Hepatic stellate cell (primary cell): ENCODE measurements around the gene UBE2D4.
"Not testable (repeated sequence)": the region's sequence is repeated elsewhere in the genome, so short reads cannot be mapped to it uniquely, and the experiment has no call there.

Experiments
- DNase-seq: peaks from one replicate; pipeline ENCODE4 v3.0.0; 2011; ENCODE audit warnings: low spot score

Gene UBE2D4

DNA sequence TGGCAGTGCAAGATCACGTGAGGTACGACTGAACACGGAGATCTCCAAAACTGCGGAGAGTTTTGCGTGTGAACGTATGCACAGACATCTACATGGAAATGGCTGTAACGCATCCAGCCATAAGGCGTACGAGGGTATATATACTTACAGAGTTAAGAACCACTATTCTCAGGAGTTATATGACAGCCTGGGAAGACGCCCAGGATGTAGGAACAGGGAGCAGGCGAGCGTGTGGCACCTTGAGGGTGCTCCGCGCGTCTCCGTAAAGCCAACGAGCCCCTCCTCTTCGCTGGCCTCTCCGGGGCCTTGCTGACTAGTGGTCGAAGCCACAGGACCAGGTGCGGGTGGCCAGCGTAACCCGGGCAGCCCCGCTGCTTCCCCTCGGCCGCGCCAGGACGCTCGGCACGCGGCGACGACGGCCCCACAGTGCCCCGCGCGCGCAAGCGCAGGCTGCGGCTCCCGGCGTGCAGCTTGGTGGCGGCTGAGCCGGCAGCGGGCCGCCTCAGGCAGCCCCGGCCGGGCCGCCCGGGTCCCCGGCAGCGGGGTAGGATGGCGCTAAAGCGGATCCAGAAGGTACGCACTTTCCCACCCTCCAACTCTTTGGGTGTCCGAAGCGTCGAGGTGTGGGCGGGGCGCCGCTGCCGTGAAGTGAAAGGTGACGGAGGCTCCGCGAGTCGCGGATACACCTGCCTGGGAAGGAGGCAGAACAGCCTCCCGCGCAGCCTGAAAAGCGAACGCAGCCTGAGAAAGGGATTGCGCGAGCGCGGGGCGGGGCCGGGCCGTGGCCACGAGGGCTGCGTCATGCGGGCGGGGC, at the start of gene UBE2D4:
TSS of gene UBE2D4 (plus strand) at position 453 of the 814 bp plus-strand sequence. CDS start at position 550, 97 bp downstream.
- peak; percentile 76 for DNase-seq

DNA sequence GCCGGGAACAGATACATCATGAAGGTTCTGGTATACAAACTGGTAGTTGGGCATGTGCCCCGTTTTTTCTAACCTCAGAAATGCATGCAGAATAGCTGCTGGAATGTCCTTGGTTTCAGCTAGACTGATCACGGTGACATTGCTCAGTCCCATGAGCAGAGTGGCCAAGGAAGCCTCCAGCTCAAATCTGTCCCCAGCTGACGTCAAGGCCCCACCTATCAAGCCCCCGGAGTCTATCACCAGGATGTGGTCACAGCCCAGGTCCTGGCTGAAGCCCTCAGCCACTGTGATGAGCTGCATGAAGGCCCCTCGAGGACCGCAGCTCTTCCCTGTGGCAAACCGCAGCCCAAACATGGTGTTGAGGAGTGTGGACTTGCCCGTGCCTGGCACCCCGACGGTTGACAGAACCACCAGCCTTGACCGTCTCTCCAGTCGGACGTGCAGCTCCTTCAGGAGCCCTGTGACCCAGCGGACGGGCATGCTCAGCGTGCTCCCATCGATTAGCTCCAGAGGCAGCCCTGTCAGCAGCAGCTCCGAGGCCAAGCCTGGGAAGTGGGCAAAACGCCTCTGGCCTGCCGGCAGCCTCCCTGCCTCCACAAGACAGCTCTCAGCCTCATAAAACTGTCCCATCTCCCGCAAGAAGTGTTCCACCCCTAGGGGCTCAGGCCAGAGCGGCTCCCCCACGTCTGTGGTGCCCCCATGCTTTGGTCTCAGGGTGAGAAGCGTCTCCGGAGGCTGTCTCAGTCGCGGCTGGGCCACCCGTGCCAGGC, 49.1 kb upstream of the UBE2D4 start:
- DNase-seq = no peak

DNA sequence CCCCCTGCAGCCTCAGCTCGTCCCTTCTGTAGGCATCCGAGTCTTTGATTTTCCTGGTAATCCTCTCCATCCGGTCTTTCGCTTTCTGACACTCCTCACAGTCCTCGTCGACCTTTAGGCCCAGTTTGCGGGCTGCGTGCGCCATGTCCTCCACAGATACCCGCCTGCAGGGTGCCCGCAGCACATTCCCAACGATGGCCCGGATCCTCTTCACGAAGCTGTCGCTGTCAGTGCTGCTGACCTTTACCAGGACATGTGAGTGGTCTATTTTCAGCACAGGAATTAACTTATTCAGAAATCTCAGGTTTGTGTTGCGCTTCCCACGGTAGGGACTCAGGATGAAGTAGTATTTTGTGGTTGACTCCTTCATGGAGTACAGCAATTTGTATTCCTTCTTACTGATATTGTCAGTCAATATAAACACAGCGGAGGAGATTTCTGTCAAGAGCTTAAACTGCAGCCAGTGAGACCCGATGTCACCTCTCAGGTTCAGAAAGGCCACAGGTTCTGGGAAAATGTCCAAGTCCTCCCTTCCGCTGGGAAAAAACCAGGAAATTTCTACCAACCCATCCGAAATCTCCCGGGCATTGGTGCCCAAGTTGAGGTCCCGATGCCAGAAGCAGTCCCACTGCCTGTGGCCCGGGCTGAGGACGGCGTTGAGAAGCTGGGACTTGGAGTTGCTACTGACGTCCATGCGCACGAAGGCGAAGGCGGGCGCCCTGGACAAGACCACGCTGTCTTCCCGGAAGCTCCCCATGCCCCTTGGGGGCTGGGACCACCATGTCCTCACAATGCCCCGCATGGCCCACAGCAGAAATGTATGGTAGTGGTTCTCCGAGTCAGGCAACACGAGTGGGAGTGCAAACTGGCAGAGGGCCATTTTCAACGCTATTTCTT, 48.0 kb upstream of the UBE2D4 start:
- no peak for DNase-seq

DNA sequence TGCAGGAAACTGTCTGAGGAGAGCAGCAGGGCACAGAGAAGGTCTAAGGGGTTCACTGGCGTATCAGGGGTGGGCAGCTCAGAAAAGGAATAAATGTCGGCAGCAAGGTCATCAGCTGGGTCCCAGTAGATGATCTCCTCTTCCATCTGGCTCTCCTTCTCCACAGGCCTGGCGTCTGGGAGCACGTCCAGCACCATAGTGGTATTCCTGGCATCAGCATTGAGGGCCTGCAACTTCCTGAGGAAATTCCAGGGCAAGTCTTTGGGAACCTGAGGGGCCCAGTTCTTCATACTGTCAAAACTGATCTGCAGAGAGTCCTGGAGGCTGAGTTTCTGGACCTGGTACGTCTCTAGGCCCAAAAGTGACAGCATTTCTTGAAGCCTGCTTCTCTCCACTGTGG, 47.4 kb upstream of the UBE2D4 start:
- peak; percentile 40 for DNase-seq

DNA sequence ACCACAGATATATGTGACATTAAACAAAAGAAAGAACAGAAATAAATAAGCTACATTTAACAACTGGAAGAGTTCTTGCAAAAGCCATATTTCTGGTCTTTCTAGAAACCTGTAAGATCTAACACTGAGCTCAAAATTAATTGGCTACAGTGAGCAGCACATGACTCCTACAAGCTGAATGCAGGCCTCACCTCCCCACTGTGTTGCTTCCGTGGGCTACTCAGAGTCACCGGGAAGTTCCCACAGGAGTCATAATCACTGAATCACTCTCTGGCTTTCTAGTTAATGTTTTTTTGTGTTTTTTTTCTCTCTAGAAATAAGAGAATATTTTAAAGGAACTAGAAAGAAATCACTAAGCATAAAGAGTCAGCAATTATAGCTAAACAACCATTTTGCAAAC, 46.8 kb upstream of the UBE2D4 start:
- DNase-seq = peak; percentile 62

DNA sequence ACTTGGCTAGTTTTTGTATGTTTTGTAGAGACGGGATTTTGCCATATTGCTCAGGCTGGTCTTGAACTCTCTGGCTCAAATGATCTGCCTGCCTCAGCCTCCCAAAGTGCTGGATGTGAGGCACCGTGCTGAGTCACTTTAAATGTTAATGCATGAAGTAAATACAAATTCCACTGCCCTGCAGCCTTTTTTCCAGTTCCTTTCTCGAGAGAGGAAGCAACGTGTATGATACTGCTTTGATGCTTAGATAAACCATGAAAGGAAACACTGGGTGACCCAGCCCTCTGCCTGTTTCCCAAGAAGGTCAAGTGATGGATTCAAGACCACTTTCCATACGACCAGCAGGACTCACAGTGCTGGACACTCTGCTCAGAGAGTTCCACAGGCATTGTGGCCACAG, 45.6 kb upstream of the UBE2D4 start:
- no peak for DNase-seq

DNA sequence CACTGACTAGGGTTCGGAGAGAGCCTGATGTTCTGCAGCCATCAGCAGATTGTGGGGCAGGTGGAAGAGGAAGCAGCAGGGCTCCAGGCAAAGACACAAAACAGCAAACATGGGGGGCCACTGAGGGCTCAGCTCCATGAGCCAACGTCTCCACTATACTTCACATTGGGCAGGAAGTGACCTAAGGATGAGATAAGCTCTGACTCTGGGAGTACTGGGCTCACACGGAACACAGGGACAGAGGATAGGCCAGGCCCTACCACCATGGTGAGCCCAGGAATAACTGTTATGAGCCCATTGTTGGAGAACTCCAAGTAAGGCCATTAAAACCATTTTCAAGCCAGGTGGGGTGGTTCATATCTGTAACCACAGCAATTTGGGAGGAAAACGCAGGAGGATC, 42.0 kb upstream of the UBE2D4 start:
- no peak for DNase-seq

DNA sequence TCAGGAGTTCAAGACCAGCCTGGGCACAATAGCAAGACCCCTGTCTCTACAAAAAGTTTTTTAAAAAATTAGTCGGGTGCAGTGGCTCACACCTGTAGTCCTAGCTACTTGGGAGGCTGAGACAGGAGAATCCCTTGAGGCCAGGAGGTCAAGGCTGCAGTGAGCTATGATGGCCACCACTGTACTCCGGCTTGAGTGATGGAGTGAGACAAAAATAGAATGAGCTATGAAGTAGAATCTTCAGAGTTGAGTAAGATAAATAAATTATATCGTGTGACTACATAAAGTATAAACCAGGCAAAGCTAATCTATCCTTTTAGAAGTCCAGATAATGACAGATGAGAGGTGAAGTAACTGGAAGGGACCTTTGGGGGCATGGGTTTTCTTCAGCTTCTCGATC, 41.6 kb upstream of the UBE2D4 start:
- no peak for DNase-seq

DNA sequence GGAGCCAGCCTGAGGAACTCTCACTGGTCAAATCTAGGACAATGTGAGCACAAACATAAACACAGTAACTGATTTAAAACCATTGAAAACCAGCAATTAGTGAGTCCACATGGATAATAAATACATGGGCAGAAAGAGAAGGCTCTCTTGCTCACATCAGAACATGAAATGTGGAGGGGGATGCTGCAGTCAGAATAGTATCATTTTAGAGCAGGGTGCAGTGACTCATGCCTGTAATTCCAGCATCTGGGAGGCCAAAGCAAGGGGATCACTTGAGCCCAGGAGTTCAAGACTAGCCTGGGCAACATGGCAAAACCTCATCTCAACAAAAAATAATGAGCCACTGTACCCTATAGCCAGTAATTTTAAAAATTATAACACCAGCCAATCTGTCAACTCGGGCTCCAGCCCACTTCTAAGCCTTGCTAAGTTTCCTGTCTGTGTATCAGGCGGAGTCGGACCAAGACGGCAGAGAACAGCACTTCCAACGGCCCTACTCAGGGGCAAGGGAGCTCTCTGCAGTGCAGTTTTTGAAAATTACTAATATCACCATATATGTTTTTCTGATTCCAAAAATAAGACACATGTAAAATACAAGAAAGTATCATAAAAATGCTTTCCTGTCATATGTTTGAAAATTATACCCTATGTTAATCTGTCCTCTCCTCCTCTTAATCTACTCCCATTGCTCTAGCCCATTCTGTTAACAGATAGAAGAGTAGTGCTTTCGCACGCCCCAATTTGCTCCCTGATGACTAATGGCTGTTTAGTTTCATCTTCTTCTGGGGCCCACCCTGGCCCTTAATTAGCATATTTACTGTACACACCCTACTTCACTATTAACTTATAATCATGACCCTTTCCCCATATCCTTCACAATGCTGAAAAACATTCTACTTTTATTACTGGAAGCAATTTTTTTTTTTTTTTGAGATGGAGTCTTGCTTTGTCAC, 37.0 kb upstream of the UBE2D4 start:
- DNase-seq = no peak

DNA sequence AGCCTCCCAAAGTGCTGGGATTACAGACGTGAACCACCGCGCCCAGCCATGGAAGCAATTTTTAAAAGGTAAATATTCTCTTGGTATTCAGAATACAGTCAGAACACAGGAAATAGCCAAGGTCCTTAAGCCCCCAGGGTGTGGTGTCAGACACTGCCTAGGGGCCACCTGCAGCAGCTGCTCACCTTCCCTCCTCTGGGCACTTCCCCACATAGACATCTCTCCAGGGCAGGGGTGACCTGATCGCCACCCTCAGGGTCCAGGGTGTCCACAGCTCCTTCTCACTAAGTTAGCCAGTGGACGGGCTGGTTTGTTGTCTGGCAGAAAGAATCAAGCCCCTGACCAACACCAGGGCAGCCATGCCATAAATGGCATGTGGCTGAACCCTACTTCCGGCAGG, 35.8 kb upstream of the UBE2D4 start:
- no peak for DNase-seq

DNA sequence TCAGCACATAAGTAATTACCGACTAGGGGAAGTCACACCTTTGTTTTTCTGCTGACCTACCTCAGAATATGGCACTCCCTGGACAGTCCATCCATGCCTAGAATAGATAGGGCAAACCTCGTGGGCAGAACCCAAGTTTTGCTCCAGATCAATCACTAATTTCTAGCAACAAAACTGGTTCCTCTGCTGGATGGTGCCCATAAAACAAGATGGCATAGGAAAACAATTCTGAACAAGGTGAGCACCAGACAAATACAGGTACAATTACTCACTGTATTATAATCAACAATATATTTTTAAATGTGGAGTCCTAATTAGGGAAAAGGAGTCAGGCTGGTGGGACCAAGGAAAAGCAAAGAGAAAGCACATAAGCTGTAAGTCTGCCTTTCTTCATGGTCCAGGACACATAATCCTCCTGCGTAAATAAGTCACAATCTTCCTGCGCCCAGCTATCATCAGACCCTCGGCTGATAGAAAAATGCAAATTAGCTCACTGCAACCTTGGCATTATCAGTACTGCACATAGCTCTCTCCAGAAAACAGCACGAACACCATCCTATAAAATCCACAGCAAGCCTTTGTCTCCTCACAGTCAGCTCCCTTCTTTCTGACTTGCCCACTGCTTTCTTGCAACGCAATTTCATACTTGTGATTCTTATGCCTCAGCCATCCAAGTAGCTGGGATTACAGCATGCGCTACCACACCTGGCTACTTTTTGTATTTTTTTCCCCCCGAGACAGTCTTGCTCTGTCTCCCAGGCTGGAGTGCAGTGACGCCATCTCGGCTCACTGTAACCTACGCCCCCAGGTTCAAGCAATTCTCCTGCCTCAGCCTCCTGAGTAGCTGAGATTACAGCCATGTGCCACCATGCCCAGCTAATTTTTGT, 34.9 kb upstream of the UBE2D4 start:
- DNase-seq = no peak

DNA sequence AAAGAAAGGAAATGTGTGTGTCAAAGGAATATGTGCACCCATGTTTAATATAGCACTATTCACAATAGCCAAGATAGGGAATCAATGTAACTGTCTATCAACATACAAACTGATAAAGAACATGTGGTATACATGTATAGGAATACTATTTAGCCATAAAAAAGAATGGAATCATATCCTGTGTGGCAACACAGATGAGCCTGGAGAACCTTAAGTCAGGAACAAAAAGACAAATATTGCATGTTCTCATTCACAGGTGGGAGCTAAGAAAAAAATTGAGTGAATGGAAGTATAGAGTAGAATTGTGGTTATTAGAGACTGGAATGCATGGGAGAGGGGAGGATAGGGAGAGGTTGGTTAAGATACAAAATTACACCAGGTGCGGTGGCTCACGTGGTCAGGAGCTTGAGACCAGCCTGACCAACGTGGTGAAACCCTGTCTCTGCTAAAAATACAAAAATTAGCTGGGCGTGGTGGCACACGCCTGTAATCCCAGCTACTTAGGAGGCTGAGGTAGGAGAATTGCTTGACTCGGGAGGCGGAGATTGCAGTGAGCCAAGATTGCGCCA, 30.3 kb upstream of the UBE2D4 start:
- no peak for DNase-seq

DNA sequence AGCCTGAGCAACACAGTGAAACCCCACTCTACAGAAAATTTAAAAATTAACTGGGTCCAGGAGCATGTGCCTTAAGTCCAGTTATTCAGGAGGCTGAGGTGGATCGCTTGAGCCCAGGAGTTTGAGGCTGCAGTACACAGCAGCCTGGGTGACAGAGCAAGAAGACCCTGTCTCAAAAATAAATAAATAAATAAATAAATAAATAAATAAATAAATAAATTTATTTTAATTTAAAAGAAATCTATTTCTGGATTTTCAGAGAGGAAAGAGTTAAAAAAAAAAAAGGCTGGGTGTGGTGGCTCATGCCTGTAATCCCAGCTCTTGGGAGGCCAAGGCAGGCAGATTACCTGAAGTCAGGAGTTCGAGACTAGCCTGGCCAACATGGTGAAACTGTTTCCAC, 27.7 kb upstream of the UBE2D4 start:
- not testable (repeated sequence) for DNase-seq

DNA sequence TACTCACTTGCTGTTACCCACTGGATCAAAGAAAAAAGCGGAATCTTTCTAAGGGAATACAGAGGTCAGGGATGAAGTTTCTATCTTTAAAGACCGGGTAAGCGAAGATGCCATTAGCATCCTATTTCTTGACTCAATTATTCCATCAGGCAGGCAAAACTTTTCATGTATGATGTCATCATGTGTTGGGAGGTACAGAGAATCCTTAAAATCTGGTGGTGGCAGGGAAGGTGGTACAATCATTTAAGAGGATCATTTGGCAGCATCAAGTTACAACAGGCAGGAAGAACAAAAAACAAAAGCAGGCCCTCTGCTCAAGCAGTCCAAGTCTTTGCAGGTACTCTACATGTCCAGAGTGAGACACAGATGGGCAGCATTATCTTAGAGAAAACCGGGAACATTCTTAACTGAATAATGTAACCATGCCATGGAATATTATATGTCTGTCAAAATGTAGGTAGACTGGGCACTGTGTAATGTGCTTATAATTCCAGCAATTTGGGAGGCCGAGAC, 23.6 kb upstream of the UBE2D4 start:
- no peak for DNase-seq

DNA sequence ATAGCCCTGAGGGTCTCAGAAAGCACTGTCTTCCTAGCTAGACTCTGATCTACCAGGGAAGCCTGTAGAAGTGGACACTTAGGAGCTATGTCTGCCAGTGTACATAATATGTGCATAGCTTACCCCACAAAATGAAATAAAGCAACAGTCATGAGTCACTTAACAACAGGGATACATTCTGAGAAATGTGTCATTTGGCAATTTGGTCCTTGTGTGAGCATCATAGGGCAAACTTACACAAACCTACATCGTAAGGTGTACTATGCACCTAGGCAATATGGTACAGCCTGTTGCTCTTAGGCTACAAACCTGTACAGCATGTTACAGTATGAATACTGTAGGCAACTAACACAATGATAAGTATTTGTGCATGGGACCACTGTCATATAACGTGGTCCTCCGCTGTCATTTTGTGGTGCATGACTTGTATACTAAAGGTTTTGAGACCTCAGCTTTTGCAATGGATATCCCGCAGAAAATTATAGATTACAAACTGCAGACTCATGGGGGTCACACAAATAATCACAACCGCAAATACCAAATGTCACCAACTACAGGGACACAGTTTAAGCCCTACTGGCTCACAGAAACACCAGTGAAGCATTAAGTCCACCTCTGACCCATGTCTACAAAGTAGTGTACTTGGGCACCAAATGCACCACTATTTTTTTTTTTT, 21.6 kb upstream of the UBE2D4 start:
- DNase-seq = peak; percentile 24

DNA sequence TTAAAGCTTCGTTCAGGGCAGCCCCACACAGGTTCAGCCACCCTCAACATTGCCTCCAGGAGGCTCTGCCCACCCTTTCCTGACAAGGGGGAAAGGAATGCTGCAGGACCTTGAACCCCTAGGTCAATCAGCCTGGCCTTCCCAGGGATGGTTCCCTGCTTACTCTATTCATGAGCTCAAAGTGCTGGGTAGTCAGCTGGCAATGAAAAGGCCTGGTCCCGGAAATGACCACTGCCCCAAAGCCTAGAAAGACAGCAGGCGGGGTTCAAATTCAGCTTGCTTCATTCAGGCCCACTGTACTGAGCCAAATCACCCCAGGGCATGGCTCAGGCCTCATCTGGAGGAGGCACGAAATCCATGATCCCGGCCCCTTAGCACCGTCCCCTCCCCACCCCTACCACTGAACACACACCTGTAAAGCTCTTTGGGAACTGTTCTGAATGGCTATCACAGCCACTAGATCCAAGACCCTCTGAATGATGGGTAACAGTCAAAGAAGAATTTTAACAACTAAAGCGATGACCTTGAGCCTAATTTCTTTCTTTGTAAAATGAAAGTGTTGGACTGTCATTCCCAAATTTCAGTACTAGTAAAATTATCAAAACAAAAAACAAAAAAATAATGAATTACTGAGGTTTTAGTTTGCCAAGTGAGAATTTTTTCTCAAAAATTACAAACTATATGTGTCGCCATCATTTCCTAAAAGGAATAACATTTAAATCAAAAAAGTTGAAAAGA, 20.9 kb upstream of the UBE2D4 start:
- DNase-seq = no peak

DNA sequence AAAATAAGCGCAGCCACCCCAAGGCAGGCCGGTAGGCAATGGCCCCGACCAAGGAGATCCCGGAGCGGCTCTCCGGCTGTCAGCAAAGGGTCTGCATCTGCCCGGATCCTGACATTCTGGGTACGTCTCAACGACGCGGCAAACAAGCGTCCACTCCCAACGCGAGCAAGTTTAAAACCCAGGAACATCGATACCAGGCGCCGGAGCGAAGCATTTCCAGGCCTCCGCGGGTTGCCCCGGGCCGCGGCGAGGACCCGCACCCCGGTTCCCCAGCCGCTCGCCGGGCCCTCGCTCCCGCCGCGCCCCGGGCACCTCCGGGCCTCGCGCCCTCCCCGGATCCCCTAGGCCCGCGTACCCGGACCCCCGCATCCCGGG, 20.3 kb upstream of the UBE2D4 start:
- DNase-seq = peak; percentile 42

DNA sequence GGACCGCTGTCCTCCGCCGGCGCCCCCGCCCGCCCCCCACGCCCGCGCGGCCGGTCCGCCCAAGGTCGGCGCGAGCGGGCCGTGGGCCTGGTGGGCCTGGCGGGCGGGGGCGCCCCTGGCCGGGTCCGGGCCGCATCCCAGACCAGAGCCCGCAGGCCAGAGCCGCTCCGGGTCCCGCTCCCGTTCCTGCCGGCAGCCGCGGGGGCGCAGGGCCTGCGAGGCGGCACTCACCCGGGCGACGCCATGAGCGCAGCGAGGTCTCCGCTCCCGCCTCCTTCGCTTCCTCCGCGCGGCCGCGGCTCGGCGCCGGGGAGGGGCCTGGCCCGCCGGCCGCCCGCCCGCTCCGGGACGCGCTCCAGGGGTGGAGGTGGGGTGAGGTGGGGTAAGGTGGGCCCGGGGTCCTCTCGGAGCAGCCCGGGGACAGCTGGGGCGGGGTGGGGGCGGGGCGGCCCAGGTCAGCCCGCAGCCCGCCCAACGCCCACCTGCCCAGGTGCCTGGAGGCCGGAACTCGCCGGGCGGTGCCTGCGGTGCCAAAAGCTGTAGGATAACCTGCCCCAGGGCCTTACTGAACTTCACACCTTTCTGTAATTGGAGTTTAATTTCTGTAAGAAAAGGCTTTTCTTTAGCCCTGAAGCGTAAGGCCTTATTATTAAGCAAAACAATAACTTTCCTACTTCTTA, 19.8 kb upstream of the UBE2D4 start, which contains the start of gene URGCP:
TSS of gene URGCP (minus strand) at position 266 of the 680 bp plus-strand sequence. CDS start at position 245, 21 bp downstream.
- DNase-seq = peak; percentile 75
